Subcutaneous abdominal adipose tissue (tissue), 5 donors: ENCODE data around the gene CNIH2.
"Not testable (repeated sequence)": the region's sequence is repeated elsewhere in the genome, so short reads cannot be mapped to it uniquely, and the experiment has no call there.

ENCODE experiments used
- H3K27ac ChIP-seq: one replicate; pipeline ENCODE4 v1.7.0; 2013; ENCODE audit warnings: low read depth, mild to moderate bottlenecking, inconsistent platforms, low read length, moderate library complexity
- H3K27me3 ChIP-seq, 5 donors: one replicate each; pipeline ENCODE4 v1.7.0; 2013; ENCODE audit warnings: low read length in 5 of 5, inconsistent platforms in 1 of 5; ENCODE audit not compliant: control insufficient read depth in 5 of 5, insufficient read depth in 4 of 5
- H3K36me3 ChIP-seq, 5 donors: one replicate each; pipeline ENCODE4 v1.7.0; 2013; ENCODE audit warnings: low read length in 5 of 5; ENCODE audit not compliant: control insufficient read depth in 5 of 5, insufficient read depth in 5 of 5
- H3K4me1 ChIP-seq, 5 donors: one replicate each; pipeline ENCODE4 v1.7.0; 2013; ENCODE audit warnings: low read length in 5 of 5, mild to moderate bottlenecking in 3 of 5, moderate library complexity in 1 of 5; ENCODE audit not compliant: control insufficient read depth in 5 of 5, insufficient read depth in 5 of 5
- H3K4me3 ChIP-seq, 5 donors: one replicate each; pipeline ENCODE4 v1.7.0; 2013; ENCODE audit warnings: low read length in 5 of 5, low read depth in 1 of 5
- H3K9ac ChIP-seq, 5 donors: one replicate each; pipeline ENCODE4 v1.7.0; 2013; ENCODE audit warnings: low read length in 5 of 5, mild to moderate bottlenecking in 4 of 5, moderate library complexity in 3 of 5
- H3K9me3 ChIP-seq, 5 donors: one replicate each; pipeline ENCODE4 v1.7.0; 2013; ENCODE audit warnings: low read length in 5 of 5; ENCODE audit not compliant: control insufficient read depth in 5 of 5
- donor health status: healthy.
- donor health status: healthy.
- donor health status: healthy.
- donor health status: healthy.
- donor health status: healthy.

CNIH2 gene

GRCh38 chr11:66272596-66272995, 5.4 kb upstream of the CNIH2 start:
- H3K27ac ChIP-seq = no peak overlapping the region
- no peaks in the 10 kb centered on the region for H3K9me3 ChIP-seq
- peaks cover 5 to 30% (median 27%) of the 10 kb centered on the region in 5 donors for H3K4me1 ChIP-seq
- H3K9ac ChIP-seq = no peak overlapping the region
- no peaks in the 10 kb centered on the region for H3K27me3 ChIP-seq
- H3K36me3 ChIP-seq = peaks cover 0 to 52% (median 49%) of the 10 kb centered on the region in 5 donors
- no peak overlapping the region for H3K4me3 ChIP-seq

GRCh38 chr11:66274219-66274618, 3.8 kb upstream of the CNIH2 start:
- peaks cover 4 to 22% (median 21%) of the 10 kb centered on the region in 5 donors for H3K4me1 ChIP-seq
- H3K27ac ChIP-seq = no peak overlapping the region
- H3K9ac ChIP-seq = no peak overlapping the region
- H3K9me3 ChIP-seq = no peaks in the 10 kb centered on the region
- peaks cover 0 to 52% (median 49%) of the 10 kb centered on the region in 5 donors for H3K36me3 ChIP-seq
- no peak overlapping the region for H3K4me3 ChIP-seq
- peaks cover 0 to 5% (median 3%) of the 10 kb centered on the region in 5 donors for H3K27me3 ChIP-seq

- peaks cover 0 to 52% (median 49%) of the 10 kb centered on the region in 5 donors for H3K36me3 ChIP-seq
- H3K4me3 ChIP-seq = no peak overlapping the region
- H3K9ac ChIP-seq = no peak overlapping the region
- H3K9me3 ChIP-seq = no peaks in the 10 kb centered on the region
- H3K4me1 ChIP-seq = peaks cover 0 to 11% (median 9%) of the 10 kb centered on the region in 5 donors
- peaks cover 0 to 8% (median 3%) of the 10 kb centered on the region in 5 donors for H3K27me3 ChIP-seq
- no peak overlapping the region for H3K27ac ChIP-seq
These were observed 2.6 kb upstream of the CNIH2 start for GRCh38 chr11:66275396-66275795.

- Histone ChIP-seq H3K9ac (no peak overlapping the region), H3K4me3 (no peak overlapping the region), H3K27ac (no peak overlapping the region), H3K27me3 (peaks cover 0 to 8% (median 3%) of the 10 kb centered on the region in 5 donors), H3K9me3 (no peaks in the 10 kb centered on the region), H3K36me3 (peaks cover 0 to 52% (median 49%) of the 10 kb centered on the region in 5 donors), H3K4me1 (peaks cover 0 to 8% (median 6%) of the 10 kb centered on the region in 5 donors)
These were observed 1.9 kb upstream of the CNIH2 start for GRCh38 chr11:66275984-66276612.

GRCh38 chr11:66276619-66277018, 1.4 kb upstream of the CNIH2 start:
- H3K36me3 ChIP-seq = peaks cover 0 to 51% (median 49%) of the 10 kb centered on the region in 5 donors
- not testable (repeated sequence) for H3K9ac ChIP-seq, H3K4me1 ChIP-seq, H3K4me3 ChIP-seq, H3K9me3 ChIP-seq, H3K27ac ChIP-seq, H3K27me3 ChIP-seq

GRCh38 chr11:66277064-66277463, 911 bp upstream of the CNIH2 start:
- Histone ChIP-seq H3K36me3 (peaks cover 0 to 47% (median 44%) of the 10 kb centered on the region in 5 donors), H3K4me1 (peaks cover 0 to 10% (median 8%) of the 10 kb centered on the region in 5 donors)
- not testable (repeated sequence) for H3K27ac ChIP-seq, H3K9ac ChIP-seq, H3K9me3 ChIP-seq, H3K27me3 ChIP-seq, H3K4me3 ChIP-seq

- Histone ChIP-seq H3K9ac (no peak overlapping the region), H3K27ac (no peak overlapping the region), H3K36me3 (peaks cover 0 to 35% (median 32%) of the 10 kb centered on the region in 5 donors), H3K4me1 (peaks cover 0 to 19% (median 12%) of the 10 kb centered on the region in 5 donors), H3K4me3 (no peak overlapping the region), H3K9me3 (no peaks in the 10 kb centered on the region), H3K27me3 (peaks cover 0 to 8% (median 3%) of the 10 kb centered on the region in 5 donors)
These were observed 552 bp downstream of the CNIH2 start for GRCh38 chr11:66278363-66279091.

- no peak overlapping the region for H3K9ac ChIP-seq
- H3K27ac ChIP-seq = no peak overlapping the region
- H3K27me3 ChIP-seq = peaks cover 0 to 8% (median 3%) of the 10 kb centered on the region in 5 donors
- peaks cover 0 to 29% (median 26%) of the 10 kb centered on the region in 5 donors for H3K36me3 ChIP-seq
- H3K4me3 ChIP-seq = no peak overlapping the region
- H3K9me3 ChIP-seq = no peaks in the 10 kb centered on the region
- H3K4me1 ChIP-seq = peaks cover 0 to 19% (median 12%) of the 10 kb centered on the region in 5 donors
These were observed 1.2 kb downstream of the CNIH2 start for GRCh38 chr11:66279092-66279734.

GRCh38 chr11:66280428-66280827, 2.5 kb downstream of the CNIH2 start:
- Histone ChIP-seq H3K27ac (no peak overlapping the region), H3K36me3 (peaks cover 0 to 28% (median 22%) of the 10 kb centered on the region in 5 donors), H3K27me3 (peaks cover 0 to 8% (median 3%) of the 10 kb centered on the region in 5 donors), H3K9me3 (no peaks in the 10 kb centered on the region), H3K9ac (no peak overlapping the region), H3K4me3 (no peak overlapping the region), H3K4me1 (peaks cover 0 to 19% (median 12%) of the 10 kb centered on the region in 5 donors)

GRCh38 chr11:66281001-66281400, 3.0 kb downstream of the CNIH2 start:
- Histone ChIP-seq H3K36me3 (peaks cover 0 to 28% (median 16%) of the 10 kb centered on the region in 5 donors), H3K27ac (no peak overlapping the region), H3K9me3 (no peaks in the 10 kb centered on the region), H3K4me1 (peaks cover 0 to 22% (median 12%) of the 10 kb centered on the region in 5 donors), H3K27me3 (peaks cover 0 to 8% (median 3%) of the 10 kb centered on the region in 5 donors), H3K4me3 (no peak overlapping the region), H3K9ac (no peak overlapping the region)
